ACHN (cell line): ENCODE results near the gene GPC6.
A peak's percentile ranks its signal among the peaks of the same experiment; 100 is the strongest.

Experiments used
- DNase-seq: peaks from one replicate; pipeline ENCODE4 v3.0.0-alpha.2; 2015
- in situ Hi-C: cut with HindIII; loops from 2 replicates; pipeline ENCODE4 v1.10.0; 2017; ENCODE audit warnings: low sequenced_read_pairs, low pct_ligation_motif_present, low pct_unique_long_range_greater_than_20kb

Gene GPC6

DNA sequence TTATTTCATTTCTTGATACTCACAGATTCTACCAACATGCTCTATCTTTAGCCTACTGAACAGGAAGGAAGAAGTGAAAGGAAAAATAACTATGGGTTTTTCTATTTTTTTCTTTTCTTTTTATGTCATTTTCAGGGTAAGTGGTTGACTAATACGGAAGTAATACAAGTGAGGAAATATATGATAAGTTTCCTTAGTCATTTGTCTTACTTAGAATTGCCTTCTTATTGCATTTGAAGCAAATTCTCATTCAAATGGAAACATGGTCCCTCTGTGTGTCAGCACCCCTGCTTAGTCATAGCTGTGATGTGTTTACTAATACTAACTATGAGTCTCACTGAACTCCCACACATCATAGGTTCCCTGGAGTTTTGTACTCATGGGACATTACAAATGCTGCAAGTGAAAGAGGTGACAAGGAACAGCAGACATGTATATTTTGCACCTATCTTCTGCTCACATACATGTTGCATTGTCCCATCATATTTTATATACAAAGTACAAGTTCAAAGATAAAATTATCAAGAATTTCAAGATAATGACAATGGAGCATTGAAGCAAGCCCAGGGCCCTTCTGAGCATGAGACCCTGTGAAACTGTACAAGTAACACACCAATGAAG is 1192.8 kb downstream of the GPC6 start:
- in situ Hi-C loops, result no loop called here
- no peak for DNase-seq

DNA sequence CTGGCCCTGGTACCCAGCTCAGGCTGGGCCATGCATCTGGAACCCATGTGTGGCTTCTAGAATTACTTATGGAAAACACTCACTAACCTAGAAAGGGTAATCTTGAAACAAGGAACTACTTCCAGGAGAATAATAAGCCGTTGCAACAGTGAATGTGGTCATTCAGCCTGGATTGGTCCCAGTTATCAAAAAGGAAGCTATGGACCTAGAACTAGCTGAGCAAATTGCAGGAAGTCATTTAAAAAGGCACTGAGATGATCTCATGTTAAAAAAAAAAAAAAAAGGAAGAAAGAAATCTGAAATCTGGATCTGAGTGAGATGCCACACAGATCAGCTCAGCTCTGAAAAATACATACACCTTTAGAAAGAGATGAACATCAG is 1193.3 kb downstream of the GPC6 start:
- in situ Hi-C loops, result no loop called here
- DNase-seq, result no peak

DNA sequence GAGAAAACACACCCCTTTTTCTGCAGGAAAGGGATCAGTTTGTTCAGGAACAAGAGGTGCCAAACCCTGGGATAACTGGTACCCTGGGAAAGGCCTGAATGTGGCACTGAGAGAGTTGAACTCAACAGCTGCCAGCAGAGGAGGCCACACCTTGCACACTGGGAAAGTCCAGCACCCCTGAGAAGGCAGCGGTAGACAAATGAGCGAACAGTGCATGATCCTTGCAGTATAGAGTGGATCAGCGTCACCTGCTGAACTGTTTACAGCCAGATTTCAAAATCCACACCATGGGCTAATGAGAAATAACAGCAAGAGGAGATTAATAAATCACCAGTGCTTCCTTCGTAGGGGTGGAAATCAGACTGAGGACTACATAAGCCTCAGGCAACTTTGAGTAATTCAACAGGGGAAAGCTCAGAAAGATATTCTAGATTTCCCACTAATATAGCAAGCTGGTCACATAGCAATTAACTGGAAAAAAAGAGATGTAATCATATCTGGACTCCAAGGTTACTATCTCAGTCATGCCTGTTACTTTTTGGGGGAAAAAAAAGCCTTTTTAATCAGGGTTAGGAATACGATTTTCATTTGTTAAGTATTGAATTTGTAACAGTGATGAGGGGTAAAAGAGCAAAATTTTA is 1200.8 kb downstream of the GPC6 start:
- in situ Hi-C loops, result no loop called here
- DNase-seq, result no peak

GRCh38 chr13:94431574-94431973 is 1205.0 kb downstream of the GPC6 start:
- no peak for DNase-seq
- in situ Hi-C loops, result no loop called here

DNA sequence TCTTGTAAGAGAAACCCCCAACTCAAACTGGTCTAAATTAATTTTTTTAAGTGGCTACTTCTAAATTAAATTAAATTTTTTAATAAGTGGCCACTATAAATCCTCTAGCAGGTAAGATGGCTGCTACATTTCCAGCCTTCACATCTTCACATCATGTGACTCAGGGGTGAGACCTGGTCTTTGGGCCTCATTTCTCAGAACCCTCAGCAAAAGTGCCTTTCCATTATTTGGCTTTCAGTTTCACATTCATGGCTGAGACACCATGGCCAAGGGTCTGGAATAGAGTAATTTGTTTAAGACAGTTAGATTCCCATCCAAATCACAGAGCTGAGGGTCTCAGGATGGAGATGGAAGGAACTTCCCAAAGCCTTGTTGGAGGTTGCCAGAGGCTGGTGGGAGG is 1205.4 kb downstream of the GPC6 start:
- in situ Hi-C loops, result no loop called here

DNA sequence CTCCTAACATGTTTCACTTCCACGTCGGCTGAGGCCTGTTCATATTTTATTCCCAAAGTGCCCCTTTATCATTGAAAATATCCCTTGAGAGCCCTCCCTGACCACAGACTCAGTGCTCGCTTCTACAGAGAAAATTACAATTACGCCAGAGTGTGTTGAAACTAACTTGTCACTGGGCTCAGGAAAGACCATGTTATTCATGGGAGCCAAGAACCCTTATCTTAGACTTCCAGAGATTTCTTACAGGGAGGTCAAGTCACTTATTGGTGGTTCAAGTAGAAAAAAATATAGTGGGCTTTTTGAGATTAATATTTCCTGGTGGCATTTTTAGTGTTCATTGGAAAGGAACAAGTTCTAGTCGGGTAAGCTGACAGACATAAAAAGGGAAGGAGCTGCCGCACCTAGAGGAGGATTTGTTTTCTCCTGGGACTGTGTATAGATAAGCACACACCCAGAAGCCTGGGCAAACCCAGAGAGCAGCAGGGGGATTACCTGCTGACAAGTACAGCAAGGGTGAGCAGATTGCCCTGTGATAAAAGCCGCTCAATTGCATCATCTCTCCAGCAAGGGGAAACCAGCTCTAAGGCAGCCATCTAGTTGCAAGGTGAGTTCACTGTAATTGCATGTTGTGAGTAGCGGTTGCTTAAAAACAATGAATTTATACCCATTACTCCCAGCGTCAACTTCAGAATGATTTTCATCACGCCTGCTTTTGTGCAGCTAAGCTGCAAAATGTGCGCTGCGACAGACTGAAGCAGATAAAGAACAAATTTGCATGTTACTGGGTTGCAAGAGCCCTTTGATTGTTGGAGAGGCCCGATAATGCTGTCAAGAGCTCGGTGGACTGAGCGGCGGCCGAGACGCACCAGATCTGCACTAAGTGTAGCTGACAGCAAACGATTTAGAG is 1206.7 kb downstream of the GPC6 start:
- in situ Hi-C loops, result no loop called here
- no peak for DNase-seq

More for the DNA sequence above, 1205.4 kb downstream of the GPC6 start:
- DNase-seq, result no peak

DNA sequence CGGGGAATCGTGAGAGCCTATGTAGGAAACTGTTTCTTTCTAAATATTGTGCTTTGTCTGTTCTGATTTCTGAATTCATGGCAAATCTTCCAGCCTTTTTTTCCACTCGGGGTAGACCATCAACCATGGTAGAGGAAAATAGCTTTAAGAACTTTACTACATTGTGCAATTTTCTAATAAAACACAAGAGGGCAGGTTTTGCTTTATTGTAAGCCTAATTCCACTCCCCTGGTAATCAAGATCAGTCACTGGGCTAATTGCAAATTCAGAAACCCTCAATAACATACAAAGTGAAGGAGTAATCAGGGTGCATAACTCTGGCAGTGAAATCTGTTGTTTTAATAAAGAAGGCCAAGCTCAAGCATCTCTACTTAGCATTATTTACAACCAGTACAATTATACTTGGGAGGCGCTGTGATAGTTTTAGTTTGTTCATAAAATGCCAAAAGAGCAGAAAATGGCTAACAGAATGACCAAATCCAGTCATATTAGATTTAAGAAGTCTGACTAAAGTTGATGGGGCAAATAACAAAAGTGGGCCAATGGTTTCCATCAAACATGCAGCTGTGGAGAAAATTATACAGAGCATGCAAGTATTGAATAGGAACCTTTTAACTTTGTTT is 1209.1 kb downstream of the GPC6 start:
- in situ Hi-C loops, result no loop called here
- DNase-seq, result peak; percentile 57

GRCh38 chr13:94444826-94445225 is 1218.2 kb downstream of the GPC6 start:
- in situ Hi-C loops, result no loop called here
- no peak for DNase-seq

- in situ Hi-C loops, result no loop called here
- no peak for DNase-seq
These were observed 1227.7 kb downstream of the GPC6 start for GRCh38 chr13:94454334-94454733.

DNA sequence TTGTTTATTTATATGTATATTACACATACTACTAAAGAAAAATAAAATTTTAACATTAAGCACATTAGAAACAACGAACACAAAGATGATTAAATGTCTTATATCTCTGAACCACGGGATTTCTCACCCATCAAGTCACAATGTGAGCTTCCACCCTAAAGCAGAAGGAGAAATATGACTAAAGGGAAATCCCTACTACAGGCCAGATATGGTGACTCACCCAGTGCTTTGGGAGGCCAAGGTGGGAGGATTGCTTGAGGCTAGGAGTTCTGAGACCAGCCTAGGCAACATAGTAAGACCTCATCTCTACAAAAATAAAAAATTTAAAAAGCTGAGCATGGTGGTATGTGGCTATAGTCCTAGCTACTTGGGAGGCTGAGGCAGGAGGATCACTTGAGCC is 1228.3 kb downstream of the GPC6 start:
- DNase-seq, result no peak
- in situ Hi-C loops, result no loop called here

- DNase-seq, result no peak
- in situ Hi-C loops, result no loop called here
These were observed 1228.8 kb downstream of the GPC6 start for GRCh38 chr13:94455414-94455813.
